ENCODE measurements around the gene ZBTB49. TPM values are rescaled to one million over a fixed set of nuclear protein-coding genes. Genes with fewer than 3 reads are reported as not detected.

Gene ZBTB49
- total and polyA plus RNA-seq, 2 of the 13 experiments (the other 11 are each of a cell fraction or from before 2014, with no cell fraction given) = 3.3 to 4.3 TPM

DNA sequence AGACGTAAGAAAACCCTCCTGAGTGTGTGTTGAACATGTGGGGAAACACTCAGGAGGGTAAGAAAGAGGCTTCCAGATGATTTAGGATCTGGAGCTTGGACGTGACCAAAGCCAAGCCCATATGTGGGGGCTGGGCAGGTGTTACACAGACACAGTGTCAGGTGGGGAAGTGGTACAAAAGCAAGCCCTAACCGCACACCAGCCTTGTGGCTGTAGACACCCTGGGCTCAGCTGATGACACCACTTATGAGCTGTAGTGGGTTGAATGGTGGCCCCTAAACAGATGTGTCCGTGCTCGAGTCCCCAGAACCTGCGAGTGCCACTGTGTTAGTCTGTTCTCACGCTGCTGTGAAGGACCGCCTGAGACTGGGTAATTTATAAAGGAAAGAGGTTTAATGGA, 71.8 kb downstream of the ZBTB49 start:
- no peak for ATAC-seq
- TF ChIP-seq ZBTB20 (CRISPR knock-in tag; IDR thresholded peaks at IDR 0.05; ENCODE audit: borderline replicate concordance, low read depth) (no peak), ZNF207 (IDR thresholded peaks at IDR 0.05; ENCODE audit: borderline replicate concordance) (no peak), MIER2 (CRISPR knock-in tag; IDR thresholded peaks at IDR 0.05) (no peak)
- Histone ChIP-seq H3K4me3 (replicated peaks in 1 of 3; ENCODE audit: insufficient read depth in 1 of 3, low read depth in 2 of 3, low read length in 3 of 3) (no peak overlapping the region), H3K9ac (ENCODE audit: insufficient read depth, low read depth, low read length) (no peak overlapping the region), H3K27ac (ENCODE audit: extremely low read length, insufficient read depth, low read length) (no peak overlapping the region), H2AFZ (ENCODE audit: low read length) (no peak overlapping the region), H3K36me3 (replicated peaks in 1 of 2; ENCODE audit: control insufficient read depth in 1 of 2, insufficient read depth in 2 of 2, low read length in 2 of 2) (no peaks in the 10 kb centered on the region), H3K4me1 (ENCODE audit: insufficient read depth, low read length) (no peaks in the 10 kb centered on the region), H3K9me3 (ENCODE audit: low read length) (no peaks in the 10 kb centered on the region), H3K4me2 (ENCODE audit: low read depth, low read length) (no peak overlapping the region), H3K27me3 (ENCODE audit: control insufficient read depth in 1 of 2, insufficient read depth in 2 of 2, low read length in 2 of 2) (peaks cover 0 to 32% of the 10 kb centered on the region in 2 experiments; a peak in 3 of 5 replicates), H3K79me2 (ENCODE audit: insufficient read depth, low read length) (no peaks in the 10 kb centered on the region), H4K20me1 (ENCODE audit: insufficient read depth, low read length) (no peaks in the 10 kb centered on the region)
- 39% methylated on average over 8 of the region's 8 CpGs for WGBS (ENCODE audit: low lambda C conversion rate)
- ChIA-PET CTCF (ENCODE audit: low intra/inter-chr PET ratio, low total read pairs) (no interaction called here), POLR2A (no interaction called here)
- no TSS peak for BruUV-seq (replicated peaks)
- intact Hi-C loops (cut with micrococcal nuclease; ENCODE audit: unreplicated experiment) = no loop called here
- in situ Hi-C loops (cut with HindIII; ENCODE audit: extremely low pct_ligation_motif_present, low pct_unique_long_range_greater_than_20kb) = no loop called here
- no peak for FAIRE-seq
- DNase-seq (ENCODE audit: low spot score) = no peak

DNA sequence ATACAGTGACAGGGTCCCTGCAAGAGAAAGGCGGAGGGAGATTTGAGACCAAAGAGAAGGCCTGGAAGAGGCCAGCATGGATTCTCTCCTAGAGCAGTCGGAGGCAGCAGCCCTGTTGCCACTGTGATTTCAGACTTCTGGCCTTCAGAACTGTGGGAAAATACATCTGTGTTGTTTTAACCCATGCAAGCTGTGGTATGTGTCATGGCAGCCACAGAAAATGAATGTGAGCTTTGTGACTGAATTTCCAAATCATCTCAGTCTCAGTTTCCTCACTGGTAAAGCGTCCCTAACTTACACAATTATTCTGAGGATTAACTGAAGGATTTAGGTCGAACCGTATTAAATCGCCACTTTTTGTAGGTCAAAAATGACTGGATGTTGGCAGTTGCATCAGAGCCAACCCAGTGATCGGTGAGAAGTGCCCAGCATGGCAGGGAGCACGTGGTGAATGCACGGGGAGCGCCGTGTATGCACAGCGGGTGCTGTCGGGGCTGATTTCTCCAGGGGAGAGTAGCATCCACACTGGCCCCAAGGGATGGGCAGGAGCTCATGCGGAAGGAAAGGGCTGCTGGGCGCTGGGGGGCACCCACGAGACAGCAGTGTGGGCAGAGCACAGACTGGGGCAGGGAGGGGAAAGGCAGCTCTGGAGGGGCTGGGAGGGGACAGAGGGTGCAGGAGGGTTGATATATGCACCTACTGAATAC, 73.1 kb downstream of the ZBTB49 start:
- DNase-seq (ENCODE audit: low spot score) (no peak), FAIRE-seq (no peak), ATAC-seq (peak; percentile 66)
- no peak overlapping the region for H3K4me2 ChIP-seq (ENCODE audit: low read depth, low read length)
- H3K4me3 ChIP-seq (replicated peaks in 1 of 3; ENCODE audit: insufficient read depth in 1 of 3, low read depth in 2 of 3, low read length in 3 of 3) = no peak overlapping the region
- 29% methylated on average over 13 of the region's 16 CpGs for WGBS (ENCODE audit: low lambda C conversion rate)
- H3K36me3 ChIP-seq (replicated peaks in 1 of 2; ENCODE audit: control insufficient read depth in 1 of 2, insufficient read depth in 2 of 2, low read length in 2 of 2) = no peaks in the 10 kb centered on the region
- TF ChIP-seq ZBTB20 (CRISPR knock-in tag; IDR thresholded peaks at IDR 0.05; ENCODE audit: borderline replicate concordance, low read depth) = no peak
- TF ChIP-seq SRSF4 (IDR thresholded peaks at IDR 0.05; ENCODE audit: low read depth, low read length, poor library complexity, severe bottlenecking) = no peak
- TF ChIP-seq ZNF460 (CRISPR knock-in tag; IDR thresholded peaks at IDR 0.05; ENCODE audit: borderline replicate concordance) = no peak
- TF ChIP-seq ZNF768 (CRISPR knock-in tag; IDR thresholded peaks at IDR 0.05) = 0 out of 2 replicates have a peak, but pooled peaks have one; percentile 16
- TF ChIP-seq, protein P1, sequence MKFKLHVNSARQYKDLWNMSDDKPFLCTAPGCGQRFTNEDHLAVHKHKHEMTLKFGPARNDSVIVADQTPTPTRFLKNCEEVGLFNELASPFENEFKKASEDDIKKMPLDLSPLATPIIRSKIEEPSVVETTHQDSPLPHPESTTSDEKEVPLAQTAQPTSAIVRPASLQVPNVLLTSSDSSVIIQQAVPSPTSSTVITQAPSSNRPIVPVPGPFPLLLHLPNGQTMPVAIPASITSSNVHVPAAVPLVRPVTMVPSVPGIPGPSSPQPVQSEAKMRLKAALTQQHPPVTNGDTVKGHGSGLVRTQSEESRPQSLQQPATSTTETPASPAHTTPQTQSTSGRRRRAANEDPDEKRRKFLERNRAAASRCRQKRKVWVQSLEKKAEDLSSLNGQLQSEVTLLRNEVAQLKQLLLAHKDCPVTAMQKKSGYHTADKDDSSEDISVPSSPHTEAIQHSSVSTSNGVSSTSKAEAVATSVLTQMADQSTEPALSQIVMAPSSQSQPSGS (CRISPR knock-in tag; IDR thresholded peaks at IDR 0.05) = no peak
- peak; percentile 39 for TF ChIP-seq STAG1 (CRISPR knock-in tag; IDR thresholded peaks at IDR 0.05)
- TF ChIP-seq HOXA9 (CRISPR knock-in tag; IDR thresholded peaks at IDR 0.05; ENCODE audit: borderline replicate concordance) = no peak
- no peak for TF ChIP-seq KMT2B (CRISPR knock-in tag; IDR thresholded peaks at IDR 0.05)
- TF ChIP-seq, protein P2, sequence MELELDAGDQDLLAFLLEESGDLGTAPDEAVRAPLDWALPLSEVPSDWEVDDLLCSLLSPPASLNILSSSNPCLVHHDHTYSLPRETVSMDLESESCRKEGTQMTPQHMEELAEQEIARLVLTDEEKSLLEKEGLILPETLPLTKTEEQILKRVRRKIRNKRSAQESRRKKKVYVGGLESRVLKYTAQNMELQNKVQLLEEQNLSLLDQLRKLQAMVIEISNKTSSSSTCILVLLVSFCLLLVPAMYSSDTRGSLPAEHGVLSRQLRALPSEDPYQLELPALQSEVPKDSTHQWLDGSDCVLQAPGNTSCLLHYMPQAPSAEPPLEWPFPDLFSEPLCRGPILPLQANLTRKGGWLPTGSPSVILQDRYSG (CRISPR knock-in tag; IDR thresholded peaks at IDR 0.05) = no peak
- no peak for TF ChIP-seq RFX3 (CRISPR knock-in tag; IDR thresholded peaks at IDR 0.05)
- no peak for TF ChIP-seq ZNF790 (CRISPR knock-in tag; IDR thresholded peaks at IDR 0.05; ENCODE audit: borderline replicate concordance)
- TF ChIP-seq, protein P3, sequence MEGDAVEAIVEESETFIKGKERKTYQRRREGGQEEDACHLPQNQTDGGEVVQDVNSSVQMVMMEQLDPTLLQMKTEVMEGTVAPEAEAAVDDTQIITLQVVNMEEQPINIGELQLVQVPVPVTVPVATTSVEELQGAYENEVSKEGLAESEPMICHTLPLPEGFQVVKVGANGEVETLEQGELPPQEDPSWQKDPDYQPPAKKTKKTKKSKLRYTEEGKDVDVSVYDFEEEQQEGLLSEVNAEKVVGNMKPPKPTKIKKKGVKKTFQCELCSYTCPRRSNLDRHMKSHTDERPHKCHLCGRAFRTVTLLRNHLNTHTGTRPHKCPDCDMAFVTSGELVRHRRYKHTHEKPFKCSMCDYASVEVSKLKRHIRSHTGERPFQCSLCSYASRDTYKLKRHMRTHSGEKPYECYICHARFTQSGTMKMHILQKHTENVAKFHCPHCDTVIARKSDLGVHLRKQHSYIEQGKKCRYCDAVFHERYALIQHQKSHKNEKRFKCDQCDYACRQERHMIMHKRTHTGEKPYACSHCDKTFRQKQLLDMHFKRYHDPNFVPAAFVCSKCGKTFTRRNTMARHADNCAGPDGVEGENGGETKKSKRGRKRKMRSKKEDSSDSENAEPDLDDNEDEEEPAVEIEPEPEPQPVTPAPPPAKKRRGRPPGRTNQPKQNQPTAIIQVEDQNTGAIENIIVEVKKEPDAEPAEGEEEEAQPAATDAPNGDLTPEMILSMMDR (CRISPR knock-in tag; IDR thresholded peaks at IDR 0.05) = peak; percentile 51
- intact Hi-C loops (cut with micrococcal nuclease; ENCODE audit: unreplicated experiment) (no loop called here), in situ Hi-C loops (cut with HindIII; ENCODE audit: extremely low pct_ligation_motif_present, low pct_unique_long_range_greater_than_20kb) (no loop called here)
- no peak overlapping the region for H3K9ac ChIP-seq (ENCODE audit: insufficient read depth, low read depth, low read length)
- no peaks in the 10 kb centered on the region for H3K9me3 ChIP-seq (ENCODE audit: low read length)
- no peak overlapping the region for H2AFZ ChIP-seq (ENCODE audit: low read length)
- H3K27me3 ChIP-seq (ENCODE audit: control insufficient read depth in 1 of 2, insufficient read depth in 2 of 2, low read length in 2 of 2) = peaks cover 0 to 23% of the 10 kb centered on the region in 2 experiments; a peak in 3 of 5 replicates
- no TSS peak for BruUV-seq (replicated peaks)
- H3K79me2 ChIP-seq (ENCODE audit: insufficient read depth, low read length) = no peaks in the 10 kb centered on the region
- POLR2A ChIA-PET = no interaction called here
- H4K20me1 ChIP-seq (ENCODE audit: insufficient read depth, low read length) = no peaks in the 10 kb centered on the region
- H3K27ac ChIP-seq (ENCODE audit: extremely low read length, insufficient read depth, low read length) = no peak overlapping the region
- H3K4me1 ChIP-seq (ENCODE audit: insufficient read depth, low read length) = no peaks in the 10 kb centered on the region
- CTCF ChIA-PET (ENCODE audit: low intra/inter-chr PET ratio, low total read pairs) = no interaction called here
